Panc1 (cell line): ENCODE results near the gene NNMT. TPM values are rescaled to one million over a fixed set of nuclear protein-coding genes. Genes with fewer than 3 reads are reported as not detected.

Experiments
- ATAC-seq: fragments of 200-7000 bp; cut with Tn5 transposase; 2 replicates; pipeline ENCODE4 v1.9.1; 2020; ENCODE audit warnings: mild to moderate bottlenecking, moderate library complexity
- BruUV-seq: library from RNA; stranded (reverse); fragments of 400-500 nt; replicated peaks from 2 replicates; lab custom pipeline; 2021; lab: Mats Ljungman, UMichigan
- CTCF ChIA-PET: fragments of 300-600 bp; sonication (Branson Sonifier 250); formaldehyde crosslinking; loops from one replicate; lab custom pipeline; 2022; ENCODE audit warnings: antibody characterized with exemption; lab: Charles Lee
- POLR2A ChIA-PET: fragments of 300-600 bp; sonication (Branson Sonifier 250); formaldehyde crosslinking; loops from one replicate; lab custom pipeline; 2022; ENCODE audit warnings: antibody characterized with exemption; lab: Charles Lee
- DNase-seq: peaks from one replicate; pipeline ENCODE4 v3.0.0-alpha.2; 2010; ENCODE audit warnings: low read depth, low spot score
- H3K27ac ChIP-seq: 2 replicates; pipeline ENCODE4 v1.5.1; 2011; ENCODE audit warnings: mild to moderate bottlenecking, low read length, inconsistent platforms
- H3K27me3 ChIP-seq: fragments of 200-500 bp; sonication (Bioruptor generic); 2 replicates; pipeline ENCODE4 v1.6.0; 2014; ENCODE audit warnings: low read length, inconsistent platforms; ENCODE audit not compliant: control insufficient read depth, insufficient read depth
- H3K36me3 ChIP-seq: fragments of 200-500 bp; sonication (Bioruptor generic); 2 replicates; pipeline ENCODE4 v1.5.1; 2014; ENCODE audit warnings: inconsistent platforms, mild to moderate bottlenecking, low read length, moderate library complexity; ENCODE audit not compliant: control insufficient read depth, insufficient read depth
- H3K4me1 ChIP-seq: 2 replicates; pipeline ENCODE4 v1.5.1; 2011; ENCODE audit warnings: inconsistent platforms, mild to moderate bottlenecking, low read length, moderate library complexity; ENCODE audit not compliant: control insufficient read depth, insufficient read depth
- H3K4me3 ChIP-seq, 2 experiments: 2 replicates each; pipeline ENCODE4 v1.5.1; 2011 to 2012; ENCODE audit warnings: low read depth in 2 of 2, low read length in 2 of 2, mild to moderate bottlenecking in 2 of 2, inconsistent platforms in 1 of 2, moderate library complexity in 1 of 2
- H3K9me3 ChIP-seq: fragments of 200-500 bp; sonication (Bioruptor generic); 2 replicates; pipeline ENCODE4 v1.5.1; 2014; ENCODE audit warnings: low read depth, mild to moderate bottlenecking, inconsistent platforms, low read length, moderate library complexity; ENCODE audit not compliant: control insufficient read depth, insufficient read depth
- POLR2AphosphoS5 ChIP-seq: IDR thresholded peaks from 2 replicates; pipeline ENCODE4 v1.6.1; 2012; ENCODE audit warnings: mild to moderate bottlenecking, low read depth, low read length, moderate library complexity
- SIN3A ChIP-seq: IDR thresholded peaks from 2 replicates; pipeline ENCODE4 v1.6.1; 2012; ENCODE audit warnings: low read depth, mild to moderate bottlenecking, low read length, moderate library complexity, borderline replicate concordance; ENCODE audit not compliant: insufficient read depth
- TCF7L2 ChIP-seq: IDR thresholded peaks from 2 replicates; pipeline ENCODE4 v1.6.1; 2011; ENCODE audit warnings: mild to moderate bottlenecking, low read depth, low read length, inconsistent platforms
- in situ Hi-C: cut with HindIII; loops from 2 replicates; pipeline ENCODE4 v1.10.0; 2016; ENCODE audit warnings: low sequenced_read_pairs, low pct_unique_long_range_greater_than_20kb
- intact Hi-C: fragments of 100-400 bp; cut with micrococcal nuclease; formaldehyde crosslinking; loops from one replicate; pipeline ENCODE4 v1.10.0; 2022; ENCODE audit not compliant: unreplicated experiment
- total RNA-seq: library from RNA; stranded (reverse); gene quantifications from one replicate; pipeline ENCODE4 v1.2.1, GENCODE V29; 2021; ENCODE audit not compliant: unreplicated experiment
- TF ChIP-seq, protein P1 (sequence below), 2 experiments: IDR thresholded peaks; 2 replicates each; pipeline ENCODE4 v1.6.1; 2011 to 2012; ENCODE audit warnings: low read depth in 2 of 2, control low read depth in 1 of 2, low read length in 1 of 2, mild to moderate bottlenecking in 1 of 2, moderate library complexity in 1 of 2; ENCODE audit not compliant: insufficient read depth in 1 of 2
- TF ChIP-seq, protein P2 (sequence below): fragments of 450-650 bp; IDR thresholded peaks from 2 replicates; pipeline ENCODE4 v1.5.1; 2017; ENCODE audit warnings: mild to moderate bottlenecking

NNMT gene
- total RNA-seq, 1 experiment from 2014 or later: 1.7 TPM

DNA sequence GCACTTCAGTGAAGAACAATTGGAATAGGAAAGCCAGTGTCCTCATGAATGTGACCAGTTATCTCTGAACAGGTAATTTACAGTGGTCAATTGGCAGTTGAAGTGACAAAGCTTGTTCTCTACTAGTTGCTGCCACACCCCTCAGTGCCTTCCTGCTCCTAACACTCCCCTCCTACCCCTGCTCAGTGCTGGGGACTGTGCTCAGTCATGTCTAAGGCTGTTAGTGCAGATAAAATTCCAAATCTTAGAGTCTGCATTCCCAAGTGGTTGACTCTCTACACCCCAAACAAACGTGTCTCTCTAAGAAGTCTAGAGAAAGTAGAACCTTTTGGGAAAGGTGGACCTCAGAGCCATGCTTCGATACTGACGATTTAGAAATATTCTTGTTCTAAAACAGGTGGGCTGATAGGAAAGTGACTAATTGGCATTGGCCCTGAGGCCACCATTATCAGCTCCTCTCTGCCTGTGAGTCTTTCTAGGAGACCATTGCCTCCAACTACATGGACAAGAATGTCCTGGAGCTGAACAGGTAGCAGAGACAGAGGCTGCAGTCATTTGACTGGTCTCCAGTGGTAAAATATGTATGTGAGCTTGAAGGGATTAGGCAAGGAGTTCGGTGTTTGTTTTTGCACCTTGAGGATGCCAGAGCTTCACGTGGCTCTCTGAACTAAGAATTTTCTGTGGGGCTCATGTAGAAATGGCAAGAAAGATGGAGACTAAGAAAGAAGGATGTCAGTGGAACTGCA lies 22.1 kb upstream of the NNMT start:
- in situ Hi-C loops (no loop called here), intact Hi-C loops (no loop called here)
- H3K27me3 ChIP-seq: peaks cover 32% of the 10 kb centered on the region
- no TSS peak for BruUV-seq
- no peak overlapping the region for H3K4me3 ChIP-seq
- no peaks in the 10 kb centered on the region for H3K4me1 ChIP-seq
- ChIA-PET CTCF (interaction anchor here (0.7 kb wide), 1 partner anchor 11 kb away, joined by 4 read pairs; no protein-coding TSS in a partner anchor), POLR2A (no interaction called here)
- no peak for DNase-seq
- TF ChIP-seq TCF7L2 (no peak), POLR2AphosphoS5 (no peak)
- TF ChIP-seq, protein P1, sequence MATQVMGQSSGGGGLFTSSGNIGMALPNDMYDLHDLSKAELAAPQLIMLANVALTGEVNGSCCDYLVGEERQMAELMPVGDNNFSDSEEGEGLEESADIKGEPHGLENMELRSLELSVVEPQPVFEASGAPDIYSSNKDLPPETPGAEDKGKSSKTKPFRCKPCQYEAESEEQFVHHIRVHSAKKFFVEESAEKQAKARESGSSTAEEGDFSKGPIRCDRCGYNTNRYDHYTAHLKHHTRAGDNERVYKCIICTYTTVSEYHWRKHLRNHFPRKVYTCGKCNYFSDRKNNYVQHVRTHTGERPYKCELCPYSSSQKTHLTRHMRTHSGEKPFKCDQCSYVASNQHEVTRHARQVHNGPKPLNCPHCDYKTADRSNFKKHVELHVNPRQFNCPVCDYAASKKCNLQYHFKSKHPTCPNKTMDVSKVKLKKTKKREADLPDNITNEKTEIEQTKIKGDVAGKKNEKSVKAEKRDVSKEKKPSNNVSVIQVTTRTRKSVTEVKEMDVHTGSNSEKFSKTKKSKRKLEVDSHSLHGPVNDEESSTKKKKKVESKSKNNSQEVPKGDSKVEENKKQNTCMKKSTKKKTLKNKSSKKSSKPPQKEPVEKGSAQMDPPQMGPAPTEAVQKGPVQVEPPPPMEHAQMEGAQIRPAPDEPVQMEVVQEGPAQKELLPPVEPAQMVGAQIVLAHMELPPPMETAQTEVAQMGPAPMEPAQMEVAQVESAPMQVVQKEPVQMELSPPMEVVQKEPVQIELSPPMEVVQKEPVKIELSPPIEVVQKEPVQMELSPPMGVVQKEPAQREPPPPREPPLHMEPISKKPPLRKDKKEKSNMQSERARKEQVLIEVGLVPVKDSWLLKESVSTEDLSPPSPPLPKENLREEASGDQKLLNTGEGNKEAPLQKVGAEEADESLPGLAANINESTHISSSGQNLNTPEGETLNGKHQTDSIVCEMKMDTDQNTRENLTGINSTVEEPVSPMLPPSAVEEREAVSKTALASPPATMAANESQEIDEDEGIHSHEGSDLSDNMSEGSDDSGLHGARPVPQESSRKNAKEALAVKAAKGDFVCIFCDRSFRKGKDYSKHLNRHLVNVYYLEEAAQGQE (IDR thresholded peaks at IDR 0.05; ENCODE audit: insufficient read depth in 1 of 2, low read depth in 2 of 2, low read length in 1 of 2): no peak
- H3K36me3 ChIP-seq: no peaks in the 10 kb centered on the region
- no peaks in the 10 kb centered on the region for H3K9me3 ChIP-seq
- ATAC-seq: no peak
- H3K27ac ChIP-seq: no peak overlapping the region

DNA sequence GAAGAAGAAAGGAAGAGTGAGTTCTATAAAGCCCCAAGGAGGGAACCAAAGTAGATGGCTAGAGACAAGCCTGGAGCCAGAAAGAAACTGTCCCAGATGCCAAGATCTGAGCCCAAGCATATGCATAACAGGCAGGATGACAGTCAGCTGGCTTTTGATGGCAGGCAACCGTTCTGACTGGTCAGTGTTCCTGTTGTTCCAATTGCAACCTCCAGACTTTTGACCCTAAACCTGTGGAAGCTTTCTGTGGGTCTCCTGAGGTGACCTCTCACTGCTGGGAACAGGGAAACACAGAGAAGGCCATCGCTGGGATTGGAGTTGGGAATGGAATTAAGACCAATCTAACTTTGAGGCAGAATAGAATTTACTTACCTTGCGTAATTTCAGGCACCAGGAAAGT lies 21.6 kb upstream of the NNMT start:
- no TSS peak for BruUV-seq
- DNase-seq (no peak), ATAC-seq (no peak)
- intact Hi-C loops (no loop called here), in situ Hi-C loops (no loop called here)
- H3K9me3 ChIP-seq: no peaks in the 10 kb centered on the region
- H3K27me3 ChIP-seq: peaks cover 30% of the 10 kb centered on the region
- CTCF ChIA-PET: no interaction called here
- POLR2A ChIA-PET: no interaction called here
- TF ChIP-seq TCF7L2 (no peak), POLR2AphosphoS5 (no peak), SIN3A (no peak)
- TF ChIP-seq, protein P1 (IDR thresholded peaks at IDR 0.05; ENCODE audit: insufficient read depth in 1 of 2, low read depth in 2 of 2, low read length in 1 of 2): no peak
- TF ChIP-seq, protein P2, sequence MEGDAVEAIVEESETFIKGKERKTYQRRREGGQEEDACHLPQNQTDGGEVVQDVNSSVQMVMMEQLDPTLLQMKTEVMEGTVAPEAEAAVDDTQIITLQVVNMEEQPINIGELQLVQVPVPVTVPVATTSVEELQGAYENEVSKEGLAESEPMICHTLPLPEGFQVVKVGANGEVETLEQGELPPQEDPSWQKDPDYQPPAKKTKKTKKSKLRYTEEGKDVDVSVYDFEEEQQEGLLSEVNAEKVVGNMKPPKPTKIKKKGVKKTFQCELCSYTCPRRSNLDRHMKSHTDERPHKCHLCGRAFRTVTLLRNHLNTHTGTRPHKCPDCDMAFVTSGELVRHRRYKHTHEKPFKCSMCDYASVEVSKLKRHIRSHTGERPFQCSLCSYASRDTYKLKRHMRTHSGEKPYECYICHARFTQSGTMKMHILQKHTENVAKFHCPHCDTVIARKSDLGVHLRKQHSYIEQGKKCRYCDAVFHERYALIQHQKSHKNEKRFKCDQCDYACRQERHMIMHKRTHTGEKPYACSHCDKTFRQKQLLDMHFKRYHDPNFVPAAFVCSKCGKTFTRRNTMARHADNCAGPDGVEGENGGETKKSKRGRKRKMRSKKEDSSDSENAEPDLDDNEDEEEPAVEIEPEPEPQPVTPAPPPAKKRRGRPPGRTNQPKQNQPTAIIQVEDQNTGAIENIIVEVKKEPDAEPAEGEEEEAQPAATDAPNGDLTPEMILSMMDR: no peak
- H3K27ac ChIP-seq: no peak overlapping the region
- H3K36me3 ChIP-seq: no peaks in the 10 kb centered on the region
- no peak overlapping the region for H3K4me3 ChIP-seq
- no peaks in the 10 kb centered on the region for H3K4me1 ChIP-seq
